Measurements from ENCODE around the gene OTOA. TPM values are rescaled to one million over a fixed set of nuclear protein-coding genes. Genes with fewer than 3 reads are reported as not detected.

Gene OTOA
- total RNA-seq, 4 donors from 2014 or later, result 0.32 TPM; not detected in 3

DNA sequence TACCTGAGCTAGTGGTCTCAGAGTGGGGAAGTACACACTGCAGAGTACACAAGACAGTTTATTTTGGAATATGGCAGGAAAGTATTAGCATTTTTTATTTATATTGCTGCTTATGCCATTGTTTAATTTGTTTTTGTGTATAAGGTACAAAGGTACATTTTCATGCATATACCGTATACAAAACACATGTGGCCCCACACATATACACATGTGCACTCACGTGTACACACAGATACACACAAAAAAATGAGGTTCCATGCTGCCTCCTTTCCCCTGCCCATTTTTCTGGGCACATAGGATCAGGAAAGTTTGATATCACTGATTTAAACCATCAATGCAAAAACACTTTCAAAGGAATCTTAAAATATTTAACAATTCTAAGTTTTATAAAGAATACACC, 24.3 kb upstream of the OTOA start:
- intact Hi-C loops (cut with DNase I; ENCODE audit: low total_unique reads) (no loop called here), in situ Hi-C loops (cut with MboI; ENCODE audit: low pct_ligation_motif_present in 1 of 4, low pct_unique_long_range_greater_than_20kb in 1 of 4, low sequenced_read_pairs in 3 of 4) (loop anchor here in 2 of 4 donors (5.0 kb wide), 2 partner anchors 47 to 52 kb away; no protein-coding TSS in a partner anchor)
- no peaks in the 10 kb centered on the region for H3K9me3 ChIP-seq
- H3K27me3 ChIP-seq, result no peaks in the 10 kb centered on the region
- no peaks in the 10 kb centered on the region for H3K36me3 ChIP-seq
- WGBS, 2 donors (ENCODE audit: low coverage in 1 of 2), result 85 to 88% methylated on average over 2 of the region's 2 CpGs
- DNase-seq, result no peak
- peaks cover 0 to under 1% (median 0%) of the 10 kb centered on the region in 4 donors for H3K4me1 ChIP-seq
- H3K4me3 ChIP-seq, result no peak overlapping the region
- no peak for TF ChIP-seq POLR2AphosphoS5 (IDR thresholded peaks at IDR 0.05)
- TF ChIP-seq, protein P1, sequence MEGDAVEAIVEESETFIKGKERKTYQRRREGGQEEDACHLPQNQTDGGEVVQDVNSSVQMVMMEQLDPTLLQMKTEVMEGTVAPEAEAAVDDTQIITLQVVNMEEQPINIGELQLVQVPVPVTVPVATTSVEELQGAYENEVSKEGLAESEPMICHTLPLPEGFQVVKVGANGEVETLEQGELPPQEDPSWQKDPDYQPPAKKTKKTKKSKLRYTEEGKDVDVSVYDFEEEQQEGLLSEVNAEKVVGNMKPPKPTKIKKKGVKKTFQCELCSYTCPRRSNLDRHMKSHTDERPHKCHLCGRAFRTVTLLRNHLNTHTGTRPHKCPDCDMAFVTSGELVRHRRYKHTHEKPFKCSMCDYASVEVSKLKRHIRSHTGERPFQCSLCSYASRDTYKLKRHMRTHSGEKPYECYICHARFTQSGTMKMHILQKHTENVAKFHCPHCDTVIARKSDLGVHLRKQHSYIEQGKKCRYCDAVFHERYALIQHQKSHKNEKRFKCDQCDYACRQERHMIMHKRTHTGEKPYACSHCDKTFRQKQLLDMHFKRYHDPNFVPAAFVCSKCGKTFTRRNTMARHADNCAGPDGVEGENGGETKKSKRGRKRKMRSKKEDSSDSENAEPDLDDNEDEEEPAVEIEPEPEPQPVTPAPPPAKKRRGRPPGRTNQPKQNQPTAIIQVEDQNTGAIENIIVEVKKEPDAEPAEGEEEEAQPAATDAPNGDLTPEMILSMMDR (IDR thresholded peaks at IDR 0.05), result no peak
- TF ChIP-seq EP300 (IDR thresholded peaks at IDR 0.05; ENCODE audit: low read depth), result no peak
- no peak for TF ChIP-seq POLR2A (IDR thresholded peaks at IDR 0.05)
- no peak overlapping the region for H3K27ac ChIP-seq

DNA sequence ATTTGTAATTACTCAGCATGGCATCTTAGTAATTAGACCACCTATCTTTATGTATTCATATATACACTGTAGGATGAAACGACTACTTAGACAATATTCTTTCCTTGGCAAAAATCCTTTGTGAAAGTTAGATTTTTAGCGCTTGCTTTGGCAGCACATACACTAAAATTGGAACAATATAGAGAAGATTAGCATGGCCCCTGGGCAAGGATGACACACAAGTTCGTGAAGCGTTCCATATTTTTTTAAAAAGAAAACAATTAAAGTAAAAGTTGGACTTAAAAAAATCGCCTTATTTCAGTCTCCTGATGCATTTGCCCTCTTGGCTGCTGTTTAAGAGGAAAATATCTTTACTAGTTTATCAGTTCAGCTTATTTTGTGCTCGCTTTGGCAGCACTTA, 21.9 kb upstream of the OTOA start:
- intact Hi-C loops (cut with DNase I; ENCODE audit: low total_unique reads) (loop anchor here (10.0 kb wide), 1 partner anchor 57 kb away; no protein-coding TSS in a partner anchor), in situ Hi-C loops (cut with MboI; ENCODE audit: low pct_ligation_motif_present in 1 of 4, low pct_unique_long_range_greater_than_20kb in 1 of 4, low sequenced_read_pairs in 3 of 4) (loop anchor here in 1 of 4 donors (10.0 kb wide), 1 partner anchor 47 kb away; the partner anchor contains the start of gene METTL9)
- 87 to 88% methylated on average over 6 of the region's 6 CpGs for whole genome bisulfite sequencing, 2 donors (ENCODE audit: low coverage in 1 of 2)
- Histone ChIP-seq H3K36me3 (no peaks in the 10 kb centered on the region), H3K9me3 (no peaks in the 10 kb centered on the region), H3K27ac (no peak overlapping the region), H3K4me3 (no peak overlapping the region), H3K27me3 (no peaks in the 10 kb centered on the region), H3K4me1 (peaks cover 4 to 22% (median 13%) of the 10 kb centered on the region in 4 donors)
- DNase-seq, result no peak
- TF ChIP-seq POLR2A (IDR thresholded peaks at IDR 0.05), result no peak
- TF ChIP-seq POLR2AphosphoS5 (IDR thresholded peaks at IDR 0.05), result no peak
- TF ChIP-seq, protein P1 (IDR thresholded peaks at IDR 0.05), result no peak
- TF ChIP-seq EP300 (IDR thresholded peaks at IDR 0.05; ENCODE audit: low read depth), result no peak

DNA sequence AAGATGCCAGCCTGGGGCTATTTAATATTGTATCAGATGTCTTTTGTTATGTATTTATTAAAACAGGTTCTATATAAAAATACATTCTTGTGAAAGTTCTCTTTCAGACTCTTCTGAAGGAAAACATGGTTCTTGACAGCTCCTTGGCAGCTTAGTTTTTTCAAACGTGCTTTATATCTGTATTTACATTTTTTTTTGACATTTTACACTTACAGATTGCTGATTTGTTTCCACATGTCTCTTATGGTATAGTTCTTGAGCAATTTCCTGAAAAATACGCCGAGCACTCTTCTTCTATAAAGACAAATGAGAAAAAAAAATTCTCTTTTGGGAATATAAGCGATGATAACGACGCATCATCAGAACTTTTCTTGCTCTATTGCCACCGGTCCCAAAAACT, 20.9 kb upstream of the OTOA start:
- Histone ChIP-seq H3K4me1 (peaks cover 4 to 22% (median 13%) of the 10 kb centered on the region in 4 donors), H3K36me3 (no peaks in the 10 kb centered on the region), H3K27me3 (no peaks in the 10 kb centered on the region), H3K27ac (no peak overlapping the region), H3K9me3 (no peaks in the 10 kb centered on the region), H3K4me3 (no peak overlapping the region)
- TF ChIP-seq POLR2A (IDR thresholded peaks at IDR 0.05) (no peak), EP300 (IDR thresholded peaks at IDR 0.05; ENCODE audit: low read depth) (no peak), POLR2AphosphoS5 (IDR thresholded peaks at IDR 0.05) (no peak)
- TF ChIP-seq, protein P1 (IDR thresholded peaks at IDR 0.05), result no peak
- in situ Hi-C loops (cut with MboI; ENCODE audit: low pct_ligation_motif_present in 1 of 4, low pct_unique_long_range_greater_than_20kb in 1 of 4, low sequenced_read_pairs in 3 of 4), result loop anchor here in 1 of 4 donors (10.0 kb wide), 1 partner anchor 48 kb away; the partner anchor contains the start of gene METTL9
- WGBS, 2 donors (ENCODE audit: low coverage in 1 of 2), result 74 to 86% methylated on average over 7 of the region's 7 CpGs
- no peak for DNase-seq
- intact Hi-C loops (cut with DNase I; ENCODE audit: low total_unique reads), result loop anchor here (10.0 kb wide), 1 partner anchor 58 kb away; no protein-coding TSS in a partner anchor

DNA sequence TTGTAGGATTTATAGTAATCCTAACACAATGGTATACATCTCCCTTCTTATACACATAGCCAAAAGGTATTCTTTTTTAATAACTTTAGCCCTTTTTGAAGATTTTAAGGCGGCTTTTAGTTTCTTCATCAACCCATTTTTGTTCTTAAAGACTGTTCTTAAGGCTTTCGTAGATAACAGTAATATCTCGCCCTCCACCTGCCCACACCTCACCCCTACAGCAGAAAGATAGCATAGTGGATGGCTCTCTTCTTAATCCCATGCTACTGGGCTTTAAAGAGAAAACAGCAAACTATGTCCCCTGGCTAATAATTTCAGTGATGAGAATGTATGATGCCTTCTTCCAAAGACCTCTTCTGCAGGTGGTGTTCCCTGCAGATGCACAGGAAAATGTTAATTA, 20.0 kb upstream of the OTOA start:
- H3K36me3 ChIP-seq, result no peaks in the 10 kb centered on the region

More for the DNA sequence above, 20.0 kb upstream of the OTOA start:
- H3K27ac ChIP-seq, result no peak overlapping the region
- no peaks in the 10 kb centered on the region for H3K27me3 ChIP-seq
- no peaks in the 10 kb centered on the region for H3K9me3 ChIP-seq
- H3K4me3 ChIP-seq, result no peak overlapping the region
- in situ Hi-C loops (cut with MboI; ENCODE audit: low pct_ligation_motif_present in 1 of 4, low pct_unique_long_range_greater_than_20kb in 1 of 4, low sequenced_read_pairs in 3 of 4) (loop anchor here in 1 of 4 donors (10.0 kb wide), 1 partner anchor 49 kb away; the partner anchor contains the start of gene METTL9), intact Hi-C loops (cut with DNase I; ENCODE audit: low total_unique reads) (loop anchor here (10.0 kb wide), 1 partner anchor 59 kb away; no protein-coding TSS in a partner anchor)
- no peak for TF ChIP-seq EP300 (IDR thresholded peaks at IDR 0.05; ENCODE audit: low read depth)
- TF ChIP-seq POLR2AphosphoS5 (IDR thresholded peaks at IDR 0.05), result no peak
- no peak for TF ChIP-seq POLR2A (IDR thresholded peaks at IDR 0.05)
- TF ChIP-seq, protein P1 (IDR thresholded peaks at IDR 0.05), result no peak
- H3K4me1 ChIP-seq, result peaks cover 4 to 23% (median 14%) of the 10 kb centered on the region in 4 donors
- no peak for DNase-seq
- 97 to 100% methylated on average over 3 of the region's 3 CpGs for WGBS, 2 donors (ENCODE audit: low coverage in 1 of 2)

Measured in transverse colon (tissue), 4 donors.